Measurements from ENCODE around the gene FOXN1. TPM values are rescaled to one million over a fixed set of nuclear protein-coding genes. Genes with fewer than 3 reads are reported as not detected.

The FOXN1 gene
- polyA plus RNA-seq, 10 donors = 2.5 to 3.0 TPM; not detected in 8

- no peak for DNase-seq
Measured at GRCh38 chr17:28545787-28546415, 39.8 kb downstream of the FOXN1 start.

- DNase-seq = no peak
Measured at GRCh38 chr17:28547096-28547622, 41.0 kb downstream of the FOXN1 start.

- DNase-seq = peak in 2 of 3 donors; percentile 48 to 61
Measured at GRCh38 chr17:28547623-28548416, 41.7 kb downstream of the FOXN1 start.

- no peak for DNase-seq
Measured at GRCh38 chr17:28548417-28549130, 42.4 kb downstream of the FOXN1 start.

GRCh38 chr17:28549236-28550132 is 43.3 kb downstream of the FOXN1 start:
- DNase-seq = no peak

GRCh38 chr17:28550858-28551257 is 44.7 kb downstream of the FOXN1 start:
- DNase-seq = no peak

GRCh38 chr17:28551421-28552175 is 45.5 kb downstream of the FOXN1 start:
- peak in 1 of 3 donors; percentile 66 for DNase-seq

- DNase-seq = peak; percentile 69 to 91 (median 84)
Measured at GRCh38 chr17:28552176-28552999, 46.2 kb downstream of the FOXN1 start, which contains the start of gene UNC119. Gene UNC119, minus strand, starts transcription at chr17:28552624. Its CDS starts 67 bp downstream, at chr17:28552557.

GRCh38 chr17:28553000-28553505 is 46.9 kb downstream of the FOXN1 start:
- no peak for DNase-seq

- no peak for DNase-seq
Measured at GRCh38 chr17:28554565-28554964, 48.4 kb downstream of the FOXN1 start.

- DNase-seq = no peak
Measured at GRCh38 chr17:28555022-28555421, 48.9 kb downstream of the FOXN1 start.

GRCh38 chr17:28563475-28563874 is 57.3 kb downstream of the FOXN1 start:
- DNase-seq = peak in 1 of 3 donors; percentile 33

GRCh38 chr17:28567604-28568003 is 61.5 kb downstream of the FOXN1 start:
- no peak for DNase-seq

- DNase-seq = no peak
Measured at GRCh38 chr17:28569446-28569845, 63.3 kb downstream of the FOXN1 start.

GRCh38 chr17:28570716-28571360 is 64.7 kb downstream of the FOXN1 start:
- DNase-seq = peak in 1 of 3 donors; percentile 42

GRCh38 chr17:28571361-28572122 is 65.4 kb downstream of the FOXN1 start, which contains the start of gene PIGS:
Gene PIGS, minus strand, starts transcription at chr17:28571524. Its CDS starts 28 bp downstream, at chr17:28571496.
- DNase-seq = peak; percentile 86 to 96 (median 92)

- DNase-seq = no peak
Measured at GRCh38 chr17:28572259-28573039, 66.3 kb downstream of the FOXN1 start.

Data from muscle of back (tissue), 11 donors.